GM20431 (cell line): ENCODE results near the gene BFSP1.

Experiments
- in situ Hi-C: fragments of 300-500 bp; cut with MseI, MboI; formaldehyde crosslinking; loops from one replicate; pipeline ENCODE4 v1.15.0; 2020; ENCODE audit warnings: low sequenced_read_pairs; ENCODE audit not compliant: unreplicated experiment

Gene BFSP1

DNA sequence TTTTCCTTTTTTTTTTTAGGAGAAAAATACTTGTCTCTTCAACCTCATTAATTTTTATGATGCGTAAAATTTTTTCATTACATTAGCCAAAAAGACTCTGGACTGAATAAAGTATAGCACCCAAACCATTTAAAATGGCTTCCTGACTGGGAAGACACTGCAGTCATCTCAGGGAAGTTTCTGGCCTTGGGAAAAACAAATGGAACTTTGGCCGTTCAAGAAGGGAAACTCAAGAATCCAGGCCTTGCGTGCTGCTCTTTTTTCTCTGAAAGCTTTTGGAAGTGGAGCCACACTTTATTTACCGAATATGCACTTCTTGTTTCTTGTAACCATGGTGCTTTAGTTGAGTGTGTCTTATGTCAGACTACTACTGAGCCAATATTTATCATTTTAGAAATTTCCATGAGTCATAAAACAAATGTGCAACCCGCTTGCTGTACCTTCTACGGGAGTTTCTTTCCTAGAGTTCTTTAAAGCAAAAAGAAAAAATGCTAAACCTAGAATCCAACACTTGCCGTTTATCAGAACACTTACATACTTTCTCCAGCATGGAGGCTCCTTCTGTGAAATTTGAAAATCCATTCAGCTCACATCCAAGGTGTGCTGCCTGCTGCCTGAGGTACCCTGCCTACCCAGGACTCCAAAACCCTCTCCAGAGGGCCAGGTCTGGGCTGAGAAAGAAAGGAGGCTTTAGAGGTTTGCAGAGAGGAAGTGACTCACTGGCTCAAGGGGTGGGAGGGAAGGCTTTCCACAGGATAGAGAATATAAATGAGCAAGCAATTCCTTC is 27.2 kb upstream of the BFSP1 start:
- in situ Hi-C loops, result no loop called here

GRCh38 chr20:17557675-17558006 is 26.5 kb upstream of the BFSP1 start:
- in situ Hi-C loops, result no loop called here

GRCh38 chr20:17556837-17557674 is 25.9 kb upstream of the BFSP1 start:
- in situ Hi-C loops, result no loop called here

GRCh38 chr20:17555106-17555505 is 23.9 kb upstream of the BFSP1 start:
- in situ Hi-C loops, result no loop called here

DNA sequence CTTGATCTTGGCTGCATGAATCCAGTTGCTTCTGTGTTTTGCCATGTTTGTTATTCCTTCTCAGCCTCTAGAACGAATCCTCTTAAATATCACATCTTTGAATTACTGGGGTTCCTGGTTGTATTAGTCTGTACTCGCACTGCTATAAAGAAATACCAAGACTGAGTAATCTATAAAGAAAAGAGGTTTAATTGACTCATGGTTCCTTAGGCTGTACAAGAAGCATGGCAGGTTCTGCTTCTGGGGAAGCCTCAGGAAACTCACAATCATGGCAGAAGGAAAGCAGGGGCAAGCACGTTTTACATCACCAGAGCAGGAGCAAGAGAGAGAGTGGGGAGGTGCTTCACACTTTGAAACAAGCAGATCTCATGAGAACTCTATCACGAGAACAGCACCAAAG is 18.0 kb upstream of the BFSP1 start:
- in situ Hi-C loops, result loop anchor here (25.0 kb wide), 1 partner anchor 338 kb away; no protein-coding TSS in a partner anchor

GRCh38 chr20:17545127-17545526 is 13.9 kb upstream of the BFSP1 start:
- in situ Hi-C loops, result loop anchor here (25.0 kb wide), 1 partner anchor 342 kb away; no protein-coding TSS in a partner anchor

DNA sequence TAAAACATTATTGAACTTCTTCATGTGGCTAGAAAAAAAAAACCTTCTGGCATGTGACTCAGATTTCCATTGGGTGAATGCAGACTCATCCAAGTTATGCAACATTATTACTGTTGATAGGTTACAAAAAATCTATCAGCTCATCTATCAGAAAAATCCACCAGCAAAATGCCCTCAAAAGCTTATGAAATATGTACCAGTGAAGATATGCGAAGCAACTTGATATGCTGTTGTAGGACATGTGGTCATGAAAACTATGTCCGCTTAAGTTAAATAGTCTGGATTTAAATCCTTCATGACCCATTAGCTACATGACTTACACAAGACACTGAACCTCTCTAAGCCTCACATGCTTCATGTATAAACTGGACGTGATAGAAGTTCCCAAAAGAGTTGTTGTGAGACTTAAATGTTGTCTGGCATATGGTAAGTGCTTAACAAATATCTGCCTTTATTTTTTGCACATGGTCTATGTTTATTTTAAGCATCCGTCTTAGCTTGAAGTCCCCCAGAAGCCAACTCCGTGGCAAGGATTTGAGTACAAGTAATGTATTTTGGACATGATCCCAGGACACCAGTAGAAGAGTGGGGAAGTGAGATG is 12.5 kb upstream of the BFSP1 start:
- in situ Hi-C loops, result loop anchor here (25.0 kb wide), 1 partner anchor 344 kb away; no protein-coding TSS in a partner anchor

DNA sequence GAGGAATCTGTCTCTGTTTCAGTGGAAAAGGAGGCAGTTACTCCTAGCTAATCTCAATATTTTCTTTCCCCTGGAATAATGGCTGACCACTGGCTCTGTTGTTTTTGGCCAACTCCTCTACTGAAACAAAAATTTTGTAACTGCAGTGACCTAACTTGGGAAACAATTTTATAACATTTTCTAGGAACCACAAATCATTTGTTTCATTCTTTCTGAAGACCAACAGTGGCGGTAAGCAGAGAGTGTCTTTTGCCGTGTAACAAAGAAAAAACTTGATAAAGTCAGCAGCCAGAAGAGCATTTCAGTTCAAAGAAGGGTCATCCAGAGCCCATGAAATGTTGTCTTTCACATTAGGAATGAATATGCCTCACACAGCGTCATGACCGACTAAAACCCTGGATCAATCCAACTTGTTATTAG is 11.8 kb upstream of the BFSP1 start:
- in situ Hi-C loops, result loop anchor here (25.0 kb wide), 1 partner anchor 344 kb away; no protein-coding TSS in a partner anchor

- in situ Hi-C loops, result loop anchor here (25.0 kb wide), 1 partner anchor 345 kb away; no protein-coding TSS in a partner anchor
Observed at GRCh38 chr20:17542481-17542880, 11.3 kb upstream of the BFSP1 start.

GRCh38 chr20:17541996-17542395 is 10.8 kb upstream of the BFSP1 start:
- in situ Hi-C loops, result loop anchor here (25.0 kb wide), 1 partner anchor 345 kb away; no protein-coding TSS in a partner anchor

DNA sequence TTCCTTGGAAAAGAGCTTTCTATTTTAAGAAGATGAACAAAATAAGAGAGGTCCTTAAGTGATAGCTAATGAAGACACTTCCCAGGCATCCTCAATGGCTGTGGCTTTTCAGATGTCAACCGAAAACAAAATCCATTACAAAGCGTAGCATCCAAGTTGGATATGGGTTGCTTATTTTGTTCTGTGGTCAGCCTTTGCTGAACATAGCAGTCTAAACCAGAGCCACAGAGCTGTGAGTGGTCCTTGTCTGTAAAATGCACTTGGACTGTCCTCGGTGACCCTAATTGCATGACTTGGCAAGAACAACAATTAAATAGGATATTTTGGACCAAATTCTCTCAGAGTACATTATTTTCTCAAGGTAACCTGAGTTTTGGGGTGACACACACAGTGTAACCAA is 10.4 kb upstream of the BFSP1 start:
- in situ Hi-C loops, result loop anchor here (25.0 kb wide), 1 partner anchor 346 kb away; no protein-coding TSS in a partner anchor

- in situ Hi-C loops, result loop anchor here (25.0 kb wide), 1 partner anchor 349 kb away; no protein-coding TSS in a partner anchor
Observed at GRCh38 chr20:17538517-17539170, 7.5 kb upstream of the BFSP1 start.

DNA sequence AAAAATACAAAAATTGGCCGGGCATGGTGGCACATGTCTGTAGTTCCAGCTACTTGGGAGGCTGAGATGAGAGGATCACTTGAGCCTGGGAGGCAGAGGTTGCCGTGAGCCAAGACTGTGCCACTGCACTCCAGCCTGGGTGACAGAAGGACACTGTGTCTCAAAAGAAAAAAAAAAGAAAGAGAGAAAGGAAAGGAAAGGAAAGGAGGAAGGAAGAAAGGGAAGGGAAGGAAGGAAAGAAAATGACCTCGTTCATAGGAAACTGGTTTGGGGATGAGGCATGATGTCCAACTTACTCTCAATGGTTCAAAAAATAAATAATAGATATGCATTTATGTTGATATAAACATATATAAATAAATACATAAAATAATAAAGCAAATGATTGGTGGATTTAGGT is 6.8 kb upstream of the BFSP1 start:
- in situ Hi-C loops, result loop anchor here (25.0 kb wide), 1 partner anchor 349 kb away; no protein-coding TSS in a partner anchor

GRCh38 chr20:17536944-17537444 is 5.8 kb upstream of the BFSP1 start:
- in situ Hi-C loops, result loop anchor here (25.0 kb wide), 1 partner anchor 350 kb away; no protein-coding TSS in a partner anchor

- in situ Hi-C loops, result loop anchor here (25.0 kb wide), 1 partner anchor 353 kb away; no protein-coding TSS in a partner anchor
Observed at GRCh38 chr20:17534077-17534476, 2.9 kb upstream of the BFSP1 start.

- in situ Hi-C loops, result loop anchor here (25.0 kb wide), 1 partner anchor 354 kb away; no protein-coding TSS in a partner anchor
Observed at GRCh38 chr20:17533396-17533795, 2.2 kb upstream of the BFSP1 start.

GRCh38 chr20:17531665-17532025 is 466 bp upstream of the BFSP1 start:
- in situ Hi-C loops, result loop anchor here (25.0 kb wide), 1 partner anchor 356 kb away; no protein-coding TSS in a partner anchor

- in situ Hi-C loops, result loop anchor here (25.0 kb wide), 1 partner anchor 357 kb away; no protein-coding TSS in a partner anchor
Observed at GRCh38 chr20:17530153-17530552, 1.0 kb downstream of the BFSP1 start.

GRCh38 chr20:17529586-17529985 is 1.6 kb downstream of the BFSP1 start:
- in situ Hi-C loops, result loop anchor here (25.0 kb wide), 1 partner anchor 358 kb away; no protein-coding TSS in a partner anchor
